HG02840 (cell line): Measurements from ENCODE around the gene PHF2.

ENCODE experiments used
- ATAC-seq: cut with Tn5 transposase; IDR thresholded peaks from one replicate; pipeline ENCODE4 v1.9.1; 2021; ENCODE audit warnings: mild to moderate bottlenecking, moderate library complexity, moderate number of reproducible peaks; ENCODE audit not compliant: unreplicated experiment, low FRiP score

PHF2 gene

DNA sequence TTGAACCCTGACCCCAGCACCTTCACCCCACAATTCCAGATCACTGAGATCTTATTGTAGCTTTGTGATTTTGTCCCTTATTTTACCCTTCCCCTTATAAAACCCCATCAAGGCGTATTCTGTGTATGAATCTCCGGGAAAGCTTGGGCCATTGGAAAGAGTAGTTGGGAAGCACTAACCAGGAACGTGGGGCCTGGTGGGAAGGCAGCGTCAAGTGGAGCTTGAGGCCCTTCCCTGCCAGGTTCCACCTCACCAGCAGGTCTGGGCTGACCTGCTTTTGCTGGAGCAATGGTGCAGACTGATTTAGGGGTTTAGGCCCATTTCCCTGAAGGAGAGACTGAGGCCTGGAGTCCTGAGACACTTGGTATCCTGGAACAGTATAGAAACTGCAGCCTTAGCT lies 9.3 kb downstream of the PHF2 start:
- no peak for ATAC-seq

DNA sequence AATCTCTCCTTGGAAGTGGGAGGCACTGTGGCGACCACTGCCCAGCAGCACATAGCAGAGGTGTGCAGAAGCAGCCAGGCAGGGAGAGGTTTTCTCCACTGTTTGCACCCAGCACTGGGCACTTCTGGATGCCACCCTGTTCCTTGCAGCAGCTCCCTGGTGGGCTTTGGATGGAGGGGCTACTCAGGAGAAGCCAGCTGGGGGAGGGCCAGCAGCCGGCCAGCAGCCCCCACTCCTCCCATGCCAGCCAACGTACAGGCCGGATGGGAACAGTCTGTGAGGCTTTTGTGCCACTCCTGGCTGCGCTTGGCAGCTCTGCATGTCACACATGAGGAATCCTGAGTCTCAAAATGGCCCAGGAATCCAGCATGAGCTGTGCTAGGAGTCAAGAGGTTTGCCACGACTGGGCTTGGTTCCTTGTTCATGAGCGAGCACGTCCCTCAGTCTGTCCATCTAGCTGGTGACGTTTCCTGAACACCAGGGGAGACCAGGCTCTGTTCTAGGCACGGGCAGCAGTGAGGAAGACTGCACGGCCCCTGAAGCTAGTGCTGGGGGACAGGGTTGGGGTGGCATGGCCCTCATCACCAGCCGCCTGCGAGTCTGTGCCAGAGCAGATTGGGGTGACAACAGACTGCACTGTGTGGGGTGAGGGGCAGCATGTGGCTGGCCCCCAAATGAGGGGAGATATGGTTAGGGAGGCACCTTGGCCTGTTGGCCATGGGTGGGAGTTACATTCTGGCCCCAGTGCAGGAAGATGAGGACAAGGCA lies 10.1 kb downstream of the PHF2 start:
- no peak for ATAC-seq

DNA sequence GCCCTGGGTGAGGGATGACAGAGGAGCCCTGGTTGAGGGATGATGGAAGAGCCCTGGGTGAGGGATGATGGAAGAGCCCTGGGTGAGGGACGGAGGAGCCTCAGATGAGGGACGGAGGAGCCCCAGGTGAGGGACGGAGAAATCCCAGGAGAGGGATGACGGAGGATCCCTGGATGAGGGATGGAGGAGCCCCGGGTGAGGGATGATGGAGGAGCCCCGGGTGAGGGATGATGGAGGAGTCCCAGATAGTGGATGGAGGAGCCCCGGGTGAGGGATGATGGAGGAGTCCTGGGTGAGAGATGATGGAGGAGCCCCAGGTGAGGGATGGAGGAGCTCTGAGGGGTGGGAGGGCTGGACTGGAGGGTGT lies 10.9 kb downstream of the PHF2 start:
- no peak for ATAC-seq

DNA sequence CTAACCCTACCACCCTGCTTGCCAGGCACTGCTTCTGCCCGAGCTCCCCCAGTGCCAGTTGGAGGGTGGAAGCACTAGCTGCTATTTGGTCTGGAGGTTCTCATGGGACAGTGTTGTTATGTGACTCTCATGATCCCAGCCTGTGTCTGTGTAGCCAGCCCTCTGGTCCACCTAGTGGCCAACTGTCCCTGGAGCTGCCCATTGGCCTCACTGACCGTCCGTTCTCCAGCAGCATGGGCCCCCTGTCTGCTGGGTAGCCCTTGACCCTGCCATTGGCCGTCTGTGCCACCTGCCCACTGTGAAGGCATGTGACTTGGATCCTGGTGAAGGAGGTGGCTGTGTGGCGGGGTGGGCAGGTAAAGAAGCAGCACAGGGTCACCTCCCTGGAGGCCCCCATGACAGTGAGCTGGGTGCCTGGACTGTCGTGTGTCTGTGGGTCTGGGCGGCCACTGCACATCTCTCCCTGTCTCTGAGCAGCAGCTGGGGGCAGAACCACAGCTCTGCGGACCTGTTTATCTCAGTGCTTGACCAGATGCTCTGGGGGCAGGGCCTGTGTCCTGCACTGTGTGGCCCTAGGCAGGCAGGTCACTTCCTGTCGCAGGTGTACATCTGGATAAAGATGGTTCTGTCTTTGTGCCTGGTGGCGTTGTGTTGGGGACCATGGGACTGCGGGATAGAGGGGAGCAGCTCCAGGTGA lies 11.4 kb downstream of the PHF2 start:
- no peak for ATAC-seq

DNA sequence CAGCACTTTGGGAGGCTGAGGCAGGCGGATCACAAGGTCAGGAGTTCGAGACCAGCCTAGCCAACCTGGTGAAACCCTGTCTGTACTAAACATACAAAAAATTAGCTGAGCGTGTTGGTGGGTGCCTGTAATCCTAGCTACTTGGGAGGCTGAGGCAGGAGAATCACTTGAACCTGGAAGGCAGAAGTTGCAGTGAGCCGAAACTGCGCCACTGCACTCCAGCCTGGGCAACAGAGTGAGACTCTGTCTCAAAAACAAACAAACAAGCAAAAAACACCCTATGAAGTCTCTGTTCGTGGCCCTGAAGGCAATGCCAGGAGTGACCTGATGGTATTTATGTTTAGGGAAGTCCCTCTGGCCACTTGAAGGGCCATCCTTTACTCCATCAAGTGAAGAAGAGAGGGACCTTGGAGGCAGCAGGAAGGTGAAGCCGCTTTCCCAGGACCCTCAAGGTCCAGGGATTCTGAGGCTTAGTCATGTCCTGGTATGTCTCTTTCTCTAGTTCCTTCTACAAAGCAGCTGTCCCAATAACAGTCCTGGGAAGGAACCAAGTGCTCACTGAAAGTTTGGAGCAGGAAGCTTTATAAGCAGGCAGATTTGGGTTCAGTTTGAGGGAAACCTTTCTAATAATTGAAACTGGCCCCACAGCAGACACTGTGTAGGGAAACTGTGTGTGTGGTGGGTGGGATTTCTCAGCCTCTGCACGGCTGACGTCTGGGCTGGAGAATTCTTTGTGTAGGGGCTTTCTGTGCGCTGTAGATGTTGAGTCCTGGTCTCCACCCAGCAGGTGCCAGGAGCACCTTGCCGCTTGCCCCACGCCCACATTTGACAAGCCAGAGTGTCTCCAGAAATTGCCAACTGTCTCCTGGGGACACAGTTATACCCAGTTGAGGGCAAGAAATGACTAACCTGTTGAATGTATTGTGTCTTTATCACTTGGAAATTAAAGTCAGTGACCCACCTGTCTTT lies 12.5 kb downstream of the PHF2 start:
- ATAC-seq = no peak

DNA sequence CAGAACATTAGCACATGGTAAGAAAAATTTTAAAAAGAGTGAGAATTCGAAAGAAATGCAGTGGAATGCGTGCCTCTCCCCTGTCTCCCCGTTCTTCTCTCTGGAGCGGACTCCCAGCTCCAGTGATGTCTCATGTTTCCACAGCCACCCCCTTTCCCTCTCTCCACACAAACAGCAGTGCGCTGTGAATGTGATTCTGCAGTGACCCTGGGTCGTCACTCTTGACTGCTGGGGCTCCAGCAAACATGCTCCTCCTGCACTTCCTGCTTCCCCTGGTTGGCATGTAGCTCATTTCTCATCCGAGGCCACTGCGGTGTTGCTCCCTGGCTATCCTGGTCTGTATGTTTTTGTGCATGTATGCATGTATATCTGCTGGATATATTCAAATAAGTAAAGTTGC lies 13.3 kb downstream of the PHF2 start:
- ATAC-seq = no peak

DNA sequence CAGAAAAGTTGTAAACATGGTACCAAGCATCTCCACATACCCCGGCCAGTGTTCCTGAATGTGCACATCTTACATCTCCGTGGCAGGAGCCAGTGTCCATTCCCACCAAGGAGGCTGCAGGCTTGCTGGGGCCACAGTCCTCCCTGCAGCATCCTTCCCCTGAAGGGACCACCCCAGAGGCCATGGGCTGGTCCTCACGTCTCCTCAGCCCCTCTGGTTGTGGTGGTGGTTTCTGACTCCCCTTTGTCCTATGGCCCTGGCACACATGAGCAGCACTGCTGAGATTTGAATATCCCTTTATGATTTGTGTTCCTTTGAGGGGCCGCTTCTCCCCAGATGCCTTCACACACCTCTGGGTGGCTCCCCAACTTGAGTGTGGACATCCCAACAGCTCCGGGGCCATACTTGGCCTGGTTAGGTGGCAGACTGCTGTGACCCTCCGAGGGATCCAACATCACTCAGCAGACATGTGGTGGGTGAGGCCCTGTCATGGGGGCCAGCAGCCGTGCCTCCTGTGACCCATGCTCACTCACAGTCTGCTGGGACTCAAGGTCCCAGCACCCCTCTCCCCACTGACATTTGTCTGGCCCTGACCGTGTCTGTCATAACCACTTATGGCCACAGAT lies 14.3 kb downstream of the PHF2 start:
- no peak for ATAC-seq

DNA sequence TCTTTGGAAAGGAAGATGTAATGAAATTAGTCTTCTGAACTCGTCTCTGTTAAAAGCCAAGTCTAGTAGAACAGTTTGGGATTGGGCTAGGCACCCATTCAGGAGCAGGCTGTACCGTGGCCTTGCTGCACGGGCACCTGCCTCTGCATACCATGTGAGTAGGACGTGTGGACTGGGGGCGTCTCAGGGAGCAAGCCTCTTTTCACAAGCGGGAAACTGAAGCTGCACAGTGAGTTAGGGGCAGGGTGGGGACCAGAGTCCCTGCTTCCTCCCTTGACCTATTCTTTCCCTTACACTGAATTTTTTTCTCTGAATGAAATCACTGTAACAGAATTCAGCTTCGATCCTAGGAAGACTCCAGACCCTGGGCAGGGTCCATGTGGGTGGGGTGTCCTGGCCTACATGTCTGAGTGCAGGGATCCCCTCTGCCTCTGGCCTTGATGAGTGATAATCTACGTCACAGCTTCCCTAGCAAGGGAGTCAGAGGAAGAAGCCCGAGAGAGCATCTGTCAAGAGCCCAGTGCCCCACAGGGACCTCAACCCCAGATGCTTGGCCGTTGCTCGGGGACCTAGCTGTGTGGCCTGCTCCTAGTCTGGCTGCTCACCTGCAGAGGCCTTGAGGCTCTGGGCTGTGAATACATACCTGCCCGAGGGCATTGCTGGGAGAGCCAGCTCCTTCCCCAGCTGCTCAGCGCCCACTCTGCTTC lies 15.1 kb downstream of the PHF2 start:
- ATAC-seq = no peak

DNA sequence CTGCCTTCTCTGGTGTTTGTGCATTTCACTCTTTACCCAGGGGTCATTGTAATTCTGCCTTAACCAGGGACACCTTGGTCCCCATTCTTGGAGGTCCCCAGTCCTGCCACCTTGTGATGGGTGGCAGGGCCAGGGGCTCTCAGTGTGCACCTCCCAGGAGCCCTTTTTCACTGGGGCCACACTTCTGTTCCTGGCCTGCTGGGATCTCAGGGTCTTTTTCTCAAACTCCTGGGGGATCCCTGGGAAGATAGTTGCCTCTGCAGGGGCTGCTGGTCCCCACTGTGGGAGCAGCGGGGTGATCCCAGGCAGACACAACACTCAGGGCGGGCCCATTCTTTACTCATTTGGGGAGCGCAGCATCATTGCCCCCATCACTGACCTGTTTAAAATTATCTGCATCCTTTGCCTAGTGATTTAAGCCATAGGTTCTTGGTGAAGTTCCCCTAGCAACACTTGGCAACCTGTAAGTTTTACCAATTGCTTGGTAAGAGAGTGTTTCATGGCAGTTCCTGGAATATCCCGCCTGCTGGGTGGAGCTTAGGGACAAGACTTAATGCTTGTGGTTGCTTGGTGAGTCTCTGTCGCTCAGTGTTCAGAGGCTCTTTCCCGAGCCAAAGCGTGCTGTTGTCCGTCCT lies 15.7 kb downstream of the PHF2 start:
- ATAC-seq = no peak

DNA sequence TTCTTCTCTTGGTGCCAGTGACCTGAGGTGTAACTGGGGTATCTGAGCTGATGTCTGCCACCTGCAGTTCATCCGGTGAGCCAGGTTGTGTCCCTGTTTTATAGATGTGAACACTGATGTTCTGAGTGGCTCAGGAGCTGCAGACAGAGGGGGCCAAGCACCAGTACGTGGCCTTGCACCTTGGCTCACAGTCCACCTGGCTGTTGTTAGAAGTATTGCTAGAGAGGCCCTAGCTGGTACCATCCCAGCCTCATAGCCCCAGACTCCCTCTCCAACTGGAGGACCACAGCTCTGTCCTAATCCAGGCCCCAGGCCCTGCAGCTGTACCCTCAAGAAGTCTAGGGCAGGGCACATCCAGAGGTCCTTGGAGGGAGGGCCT lies 16.2 kb downstream of the PHF2 start:
- ATAC-seq = no peak

DNA sequence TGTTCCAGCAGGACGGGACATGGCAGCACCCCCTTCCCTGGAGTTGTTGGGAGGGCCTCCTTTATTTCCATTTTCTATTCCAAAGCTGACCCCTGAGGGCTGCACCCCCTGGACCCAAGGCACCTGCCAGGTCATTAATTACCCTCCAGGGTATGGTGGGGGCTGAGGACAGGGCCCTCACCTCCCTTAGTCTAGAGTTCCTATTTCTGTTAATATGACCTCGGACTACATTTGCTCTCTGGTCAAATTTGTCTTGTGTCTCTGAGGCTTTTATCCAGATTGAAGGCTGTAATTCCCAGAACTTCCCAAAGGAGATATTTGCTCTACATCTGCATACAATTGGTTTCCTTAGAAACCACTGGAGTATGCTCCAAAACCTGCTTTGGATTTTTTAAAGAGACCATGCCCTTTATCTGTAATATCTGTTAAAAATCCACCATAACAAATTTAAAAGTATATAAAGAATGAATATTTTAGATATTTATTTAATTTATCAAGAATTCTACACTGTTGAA lies 16.8 kb downstream of the PHF2 start:
- ATAC-seq = no peak

DNA sequence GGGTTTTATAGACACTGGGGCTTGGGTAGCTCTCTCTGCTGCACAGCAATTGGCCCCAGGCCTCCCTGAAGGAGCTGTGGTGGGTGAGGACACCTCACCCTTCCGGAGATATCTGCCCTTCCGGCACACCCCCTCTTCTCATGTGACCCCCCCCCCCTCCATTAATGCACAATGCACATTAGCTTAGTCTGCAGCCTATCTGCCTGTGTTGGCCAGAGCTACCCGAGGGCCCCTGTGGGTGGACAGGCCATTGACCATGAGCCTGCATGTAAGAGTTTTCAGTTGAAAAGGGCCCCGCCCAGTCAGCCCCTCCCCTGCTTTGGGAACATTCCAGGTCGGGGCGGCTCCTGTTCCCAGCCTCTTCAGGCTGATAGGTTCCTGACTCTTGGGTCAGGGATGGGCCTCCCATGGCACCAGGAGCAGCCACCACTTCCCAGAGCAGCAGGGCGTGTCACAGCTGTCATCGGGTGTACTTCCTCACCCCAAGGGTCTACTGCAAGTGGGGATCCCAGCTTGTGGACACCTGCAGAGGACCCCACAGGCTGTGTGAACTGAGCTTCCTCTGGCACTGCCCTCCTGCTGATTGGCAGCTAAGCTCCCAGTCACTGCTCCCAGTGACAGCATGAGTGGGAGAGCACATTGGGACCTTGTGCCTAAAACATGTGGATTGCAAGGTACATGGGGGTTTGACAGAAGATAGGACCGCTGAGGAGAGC lies 17.8 kb downstream of the PHF2 start:
- ATAC-seq = no peak

DNA sequence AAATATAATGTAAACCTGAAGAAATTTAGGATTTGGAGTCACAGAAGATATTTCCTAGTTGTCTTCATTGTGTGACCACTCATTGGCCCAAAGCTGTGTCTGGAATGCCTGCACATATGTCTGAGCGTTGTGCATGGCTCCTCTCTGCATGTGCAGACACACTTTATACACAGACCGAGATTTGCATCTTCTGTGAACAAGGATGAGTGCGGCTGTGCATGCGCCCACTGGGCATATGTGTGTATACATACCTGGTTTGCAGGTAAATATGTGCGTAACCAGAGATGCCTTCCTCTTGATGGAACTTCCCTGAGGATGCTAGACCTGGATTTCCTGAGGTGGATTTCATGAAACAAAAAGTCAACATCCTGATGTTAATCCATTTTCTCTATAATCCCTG lies 19.1 kb downstream of the PHF2 start:
- ATAC-seq = no peak

DNA sequence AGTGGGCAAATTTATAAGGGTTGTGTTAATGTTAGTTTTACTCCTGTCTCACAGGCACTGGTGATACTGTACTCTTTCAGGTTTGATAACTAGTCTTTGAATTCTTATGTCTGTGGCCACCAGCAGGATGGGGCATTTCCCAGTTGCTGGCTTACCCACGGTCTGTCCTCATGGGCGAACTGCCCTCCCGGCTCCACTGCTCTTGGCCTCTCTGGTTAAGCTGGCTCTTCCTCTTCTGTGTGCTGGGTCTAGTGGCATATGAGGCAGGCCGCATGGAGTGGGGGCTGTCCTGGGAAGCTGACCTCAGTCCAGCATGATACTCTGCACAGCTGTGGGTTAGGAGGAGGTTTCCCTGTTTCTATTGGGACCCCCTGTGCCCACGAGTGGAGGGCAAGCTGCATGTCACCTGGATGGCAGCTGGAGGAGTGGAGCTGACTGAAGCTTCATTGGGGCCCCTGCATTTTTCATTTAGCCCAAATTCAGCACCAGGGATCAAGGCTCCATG lies 19.5 kb downstream of the PHF2 start:
- no peak for ATAC-seq

DNA sequence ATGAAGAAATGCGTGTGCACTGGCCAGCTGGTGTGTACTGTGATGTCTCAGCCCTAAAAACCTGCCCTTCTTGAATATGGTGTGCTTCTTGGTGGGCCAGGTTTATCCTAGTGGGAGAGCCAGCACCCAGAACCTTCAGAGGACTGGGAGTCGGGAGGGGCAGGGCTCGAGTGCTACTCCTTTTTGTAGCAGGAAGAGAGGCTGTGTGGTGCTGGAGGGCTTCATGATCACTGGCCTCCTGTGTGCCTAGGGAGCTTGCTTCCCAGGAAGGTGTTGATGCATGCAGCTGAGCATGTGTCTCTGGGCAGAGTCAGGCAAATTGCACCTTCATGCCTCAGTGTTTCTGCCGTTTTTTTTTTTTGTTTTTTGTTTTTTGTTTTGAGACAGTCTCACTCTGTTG lies 20.0 kb downstream of the PHF2 start:
- ATAC-seq = no peak

DNA sequence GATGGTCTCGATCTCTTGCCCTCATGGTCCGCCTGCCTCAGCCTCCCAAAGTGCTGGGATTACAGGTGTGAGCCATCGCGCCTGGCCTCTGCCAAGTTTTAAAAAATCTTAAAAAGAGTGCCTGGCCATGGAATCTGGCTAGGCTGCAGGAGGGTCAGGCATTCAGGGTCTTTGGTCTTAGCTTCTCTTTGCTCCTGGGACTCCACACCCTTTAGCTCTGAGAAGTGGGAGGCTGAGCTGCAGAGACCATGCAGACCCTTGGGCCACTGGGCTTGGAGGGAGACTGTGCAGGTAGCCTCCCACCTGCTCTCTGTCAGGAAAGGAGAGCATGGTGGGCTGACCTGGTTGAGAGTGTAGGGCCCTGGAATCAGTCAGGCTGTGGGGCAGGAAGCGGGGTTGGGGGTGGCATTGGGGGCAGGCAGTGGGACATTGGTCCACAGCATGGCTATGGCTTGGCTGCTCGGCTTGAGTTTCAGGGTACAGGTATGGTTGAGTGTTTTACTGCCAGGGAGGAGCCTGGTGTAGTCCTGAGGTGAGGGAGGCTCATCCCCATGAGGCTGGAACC lies 20.8 kb downstream of the PHF2 start:
- no peak for ATAC-seq

DNA sequence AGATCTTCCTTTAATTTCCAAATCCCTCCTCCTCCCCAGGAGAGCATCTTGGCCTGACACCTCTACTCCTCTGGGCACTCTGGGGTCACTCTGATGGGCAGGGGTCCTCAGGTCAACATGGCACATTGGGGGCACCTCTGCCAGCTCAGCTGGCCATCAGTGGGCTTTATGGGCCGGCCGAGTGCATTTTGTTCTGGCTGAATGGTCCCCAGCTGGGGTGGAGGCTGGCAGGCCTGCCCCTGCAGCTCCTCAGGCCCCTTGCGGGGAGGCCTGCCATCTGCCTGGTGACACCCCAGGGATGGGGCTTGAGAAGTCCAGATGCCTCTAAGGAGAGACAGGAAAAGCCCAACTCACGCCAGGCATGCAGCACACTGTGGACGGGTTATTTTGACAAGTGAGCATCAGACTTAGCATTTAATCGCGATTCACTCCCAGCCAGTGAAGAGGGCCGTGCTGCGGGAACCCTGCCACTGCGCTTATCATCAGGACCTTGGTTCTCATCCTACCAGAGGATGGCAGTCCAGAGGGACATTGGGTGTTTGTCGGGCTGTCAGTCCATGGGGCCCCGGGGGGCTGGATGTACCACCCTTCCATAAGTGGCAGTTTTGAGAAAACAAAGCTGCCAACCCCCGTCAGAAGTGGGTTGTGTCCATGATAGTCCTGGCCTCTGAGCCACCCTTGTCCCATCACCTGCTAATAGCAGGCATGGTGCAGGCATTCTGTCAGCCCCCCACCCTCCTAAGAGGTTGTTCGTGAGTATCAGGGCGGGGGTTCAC lies 21.7 kb downstream of the PHF2 start:
- no peak for ATAC-seq
